Right atrium auricular region (tissue), 2 donors: Measurements from ENCODE around the gene UCN. TPM values are rescaled to one million over a fixed set of nuclear protein-coding genes. Genes with fewer than 3 reads are reported as not detected.

Experiments
- DNase-seq: peaks from one replicate; pipeline ENCODE4 v3.0.0-alpha.2; 2019; ENCODE audit warnings: low spot score
- H3K27ac ChIP-seq, 2 donors: fragments of 200-600 bp; sonication (generic); 1 replicate in 1 of 2; 2 replicates in 1 of 2; pipeline ENCODE4 v1.5.1; 2016 to 2019
- H3K27me3 ChIP-seq, 2 donors: fragments of 200-600 bp; sonication (generic); one replicate each; pipeline versions ENCODE4 v1.5.1 to v1.6.0; 2017 to 2019
- H3K36me3 ChIP-seq: fragments of 200-600 bp; sonication (generic); one replicate; pipeline ENCODE4 v1.5.1; 2016
- H3K4me1 ChIP-seq, 2 donors: fragments of 200-600 bp; sonication (generic); one replicate each; pipeline versions ENCODE4 v1.5.1 to v1.6.0; 2017 to 2019
- H3K4me3 ChIP-seq, 2 donors: fragments of 200-600 bp; sonication (generic); 1 replicate in 1 of 2; 2 replicates in 1 of 2; pipeline ENCODE4 v1.5.1; 2017 to 2019; ENCODE audit warnings: mild to moderate bottlenecking in 1 of 2, moderate library complexity in 1 of 2
- H3K9me3 ChIP-seq, 2 donors: fragments of 200-600 bp; sonication (generic); one replicate each; pipeline ENCODE4 v1.5.1; 2019
- total RNA-seq, 2 donors: library from RNA; depleted of rRNA; stranded (reverse); fragments of >200 nt; gene quantifications; one replicate each; pipeline ENCODE4 v1.1.0, GENCODE V29; 2016
- TF ChIP-seq, protein P1 (sequence below), 2 donors: fragments of 200-600 bp; sonication (generic); IDR thresholded peaks; one replicate each; pipeline ENCODE4 v1.5.1; 2019; ENCODE audit warnings: antibody characterized with exemption in 2 of 2

Gene UCN
- total RNA-seq, 2 donors from 2014 or later, result 0.74 to 2.6 TPM

DNA sequence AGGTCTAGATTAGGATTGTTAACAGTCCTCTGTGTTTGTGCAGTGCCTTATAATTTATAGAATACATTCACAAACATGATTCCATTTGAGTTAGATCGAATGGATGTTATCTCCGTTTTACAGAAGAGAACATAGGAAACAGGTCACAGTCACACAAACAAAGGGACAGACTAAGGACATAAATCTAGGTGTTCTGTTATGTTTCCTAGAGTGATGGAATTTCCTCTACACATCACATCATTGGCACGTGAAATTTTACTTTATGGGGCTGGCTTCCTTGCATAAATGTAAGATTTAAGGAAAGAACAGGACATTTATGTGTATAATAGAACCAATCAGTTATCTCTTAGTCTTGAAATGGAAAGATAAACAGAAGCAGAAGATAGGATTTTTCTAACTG lies 19.6 kb downstream of the UCN start:
- H3K4me3 ChIP-seq, result no peak overlapping the region
- no peaks in the 10 kb centered on the region for H3K9me3 ChIP-seq
- TF ChIP-seq, protein P1, sequence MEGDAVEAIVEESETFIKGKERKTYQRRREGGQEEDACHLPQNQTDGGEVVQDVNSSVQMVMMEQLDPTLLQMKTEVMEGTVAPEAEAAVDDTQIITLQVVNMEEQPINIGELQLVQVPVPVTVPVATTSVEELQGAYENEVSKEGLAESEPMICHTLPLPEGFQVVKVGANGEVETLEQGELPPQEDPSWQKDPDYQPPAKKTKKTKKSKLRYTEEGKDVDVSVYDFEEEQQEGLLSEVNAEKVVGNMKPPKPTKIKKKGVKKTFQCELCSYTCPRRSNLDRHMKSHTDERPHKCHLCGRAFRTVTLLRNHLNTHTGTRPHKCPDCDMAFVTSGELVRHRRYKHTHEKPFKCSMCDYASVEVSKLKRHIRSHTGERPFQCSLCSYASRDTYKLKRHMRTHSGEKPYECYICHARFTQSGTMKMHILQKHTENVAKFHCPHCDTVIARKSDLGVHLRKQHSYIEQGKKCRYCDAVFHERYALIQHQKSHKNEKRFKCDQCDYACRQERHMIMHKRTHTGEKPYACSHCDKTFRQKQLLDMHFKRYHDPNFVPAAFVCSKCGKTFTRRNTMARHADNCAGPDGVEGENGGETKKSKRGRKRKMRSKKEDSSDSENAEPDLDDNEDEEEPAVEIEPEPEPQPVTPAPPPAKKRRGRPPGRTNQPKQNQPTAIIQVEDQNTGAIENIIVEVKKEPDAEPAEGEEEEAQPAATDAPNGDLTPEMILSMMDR (IDR thresholded peaks at IDR 0.05), result no peak
- H3K4me1 ChIP-seq, result peaks cover 0 to 35% of the 10 kb centered on the region in 2 donors
- no peaks in the 10 kb centered on the region for H3K36me3 ChIP-seq
- H3K27ac ChIP-seq, result peak overlapping the region in 1 of 2 donors; percentile 21
- DNase-seq, result no peak
- H3K27me3 ChIP-seq, result no peaks in the 10 kb centered on the region

- no peaks in the 10 kb centered on the region for H3K27me3 ChIP-seq
- H3K27ac ChIP-seq, result peak overlapping the region in 1 of 2 donors; percentile 19
- no peak for DNase-seq
- no peaks in the 10 kb centered on the region for H3K9me3 ChIP-seq
- H3K36me3 ChIP-seq, result no peaks in the 10 kb centered on the region
- TF ChIP-seq, protein P1 (IDR thresholded peaks at IDR 0.05), result no peak
- peak overlapping the region; percentile 48 to 65 for H3K4me3 ChIP-seq
- H3K4me1 ChIP-seq, result peaks cover 0 to 37% of the 10 kb centered on the region in 2 donors
Measured at GRCh38 chr2:27285481-27285880, 22.8 kb downstream of the UCN start.

GRCh38 chr2:27284996-27285395 lies 23.2 kb downstream of the UCN start:
- Histone ChIP-seq H3K4me1 (peaks cover 0 to 42% of the 10 kb centered on the region in 2 donors), H3K27ac (peak overlapping the region; percentile 84 to 96), H3K4me3 (peak overlapping the region; percentile 48 to 65), H3K36me3 (no peaks in the 10 kb centered on the region), H3K27me3 (no peaks in the 10 kb centered on the region), H3K9me3 (no peaks in the 10 kb centered on the region)
- TF ChIP-seq, protein P1 (IDR thresholded peaks at IDR 0.05), result no peak
- no peak for DNase-seq

DNA sequence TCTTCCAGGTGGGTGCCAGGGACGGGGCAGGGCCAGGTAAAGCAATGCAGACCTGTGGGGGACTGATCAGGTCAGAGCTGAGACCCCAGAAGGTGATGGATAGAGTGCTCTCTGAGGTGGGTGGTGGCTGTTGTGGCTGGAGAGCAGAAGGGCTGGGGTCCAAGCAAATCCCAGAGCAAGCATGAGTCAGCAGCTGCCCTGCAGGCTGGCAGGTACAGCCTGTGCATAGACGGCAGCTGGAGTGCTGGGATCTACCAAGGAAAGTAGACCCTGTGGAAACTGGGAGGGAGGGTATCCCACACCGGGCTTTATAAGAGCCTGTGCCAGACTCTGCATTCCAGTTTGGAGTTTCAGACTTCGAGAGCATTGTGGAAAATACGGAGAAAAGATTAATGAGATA lies 25.4 kb downstream of the UCN start:
- H3K36me3 ChIP-seq, result no peaks in the 10 kb centered on the region
- H3K4me1 ChIP-seq, result peaks cover 0 to 32% of the 10 kb centered on the region in 2 donors
- no peaks in the 10 kb centered on the region for H3K27me3 ChIP-seq
- TF ChIP-seq, protein P1 (IDR thresholded peaks at IDR 0.05), result no peak
- no peak for DNase-seq
- no peaks in the 10 kb centered on the region for H3K9me3 ChIP-seq
- H3K27ac ChIP-seq, result peak overlapping the region; percentile 84 to 96
- H3K4me3 ChIP-seq, result peak overlapping the region; percentile 48 to 65

- peak within 1 kb of the TSS; percentile 84 to 96 for H3K27ac ChIP-seq
- peaks cover 0 to 24% of the 10 kb centered on the region in 2 donors for H3K4me1 ChIP-seq
- DNase-seq, result no peak
- H3K27me3 ChIP-seq, result no peaks in the 10 kb centered on the region
- H3K36me3 ChIP-seq, result no peaks in the 10 kb centered on the region
- peak within 1 kb of the TSS; percentile 48 to 65 for H3K4me3 ChIP-seq
- TF ChIP-seq, protein P1 (IDR thresholded peaks at IDR 0.05), result no peak
- H3K9me3 ChIP-seq, result no peaks in the 10 kb centered on the region
Measured at GRCh38 chr2:27281855-27282559, 26.2 kb downstream of the UCN start, which contains the start of gene TRIM54. TSS of gene TRIM54 (plus strand) at chr2:27282429. CDS start at chr2:27282732, 303 bp downstream.
